ENCODE results near the gene ZCCHC14.

DNA sequence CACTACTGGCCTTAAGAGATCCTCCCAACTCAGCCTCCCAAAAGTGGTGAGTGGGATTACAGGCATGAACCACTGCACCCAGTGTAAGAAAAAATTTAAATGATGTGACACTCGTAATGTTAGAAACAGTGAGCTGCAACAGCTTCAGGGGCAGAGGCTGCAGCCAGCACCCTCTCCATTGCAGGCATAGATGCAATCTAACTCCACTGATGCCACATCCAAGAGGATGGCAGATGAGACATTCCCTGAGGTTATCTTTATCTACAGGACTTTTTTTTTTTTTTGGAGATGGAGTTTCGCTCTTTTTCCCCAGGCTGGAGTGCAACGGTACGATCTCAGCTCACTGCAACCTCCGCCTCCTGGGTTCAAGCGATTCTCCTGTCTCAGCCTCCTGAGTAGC is 19.9 kb downstream of the ZCCHC14 start:
- TF ChIP-seq, protein P1, sequence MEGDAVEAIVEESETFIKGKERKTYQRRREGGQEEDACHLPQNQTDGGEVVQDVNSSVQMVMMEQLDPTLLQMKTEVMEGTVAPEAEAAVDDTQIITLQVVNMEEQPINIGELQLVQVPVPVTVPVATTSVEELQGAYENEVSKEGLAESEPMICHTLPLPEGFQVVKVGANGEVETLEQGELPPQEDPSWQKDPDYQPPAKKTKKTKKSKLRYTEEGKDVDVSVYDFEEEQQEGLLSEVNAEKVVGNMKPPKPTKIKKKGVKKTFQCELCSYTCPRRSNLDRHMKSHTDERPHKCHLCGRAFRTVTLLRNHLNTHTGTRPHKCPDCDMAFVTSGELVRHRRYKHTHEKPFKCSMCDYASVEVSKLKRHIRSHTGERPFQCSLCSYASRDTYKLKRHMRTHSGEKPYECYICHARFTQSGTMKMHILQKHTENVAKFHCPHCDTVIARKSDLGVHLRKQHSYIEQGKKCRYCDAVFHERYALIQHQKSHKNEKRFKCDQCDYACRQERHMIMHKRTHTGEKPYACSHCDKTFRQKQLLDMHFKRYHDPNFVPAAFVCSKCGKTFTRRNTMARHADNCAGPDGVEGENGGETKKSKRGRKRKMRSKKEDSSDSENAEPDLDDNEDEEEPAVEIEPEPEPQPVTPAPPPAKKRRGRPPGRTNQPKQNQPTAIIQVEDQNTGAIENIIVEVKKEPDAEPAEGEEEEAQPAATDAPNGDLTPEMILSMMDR (IDR thresholded peaks at IDR 0.05; ENCODE audit: insufficient read depth, low read length, poor library complexity, severe bottlenecking), result no peak
- no peak for TF ChIP-seq EZH2phosphoT487 (conservative IDR thresholded peaks at IDR 0.05; ENCODE audit: low read length)
